HepG2 (cell line): ENCODE data around the gene ABCC5. TPM values are rescaled to one million over a fixed set of nuclear protein-coding genes. Genes with fewer than 3 reads are reported as not detected.

Experiments used
- KIAA2018 ChIP-seq: sonication (generic); formaldehyde crosslinking; IDR thresholded peaks from 2 replicates; pipeline ENCODE4 v1.5.0; 2020; ENCODE audit warnings: mild to moderate bottlenecking, missing genetic modification reagents, borderline replicate concordance
- MLXIP ChIP-seq: sonication (generic); formaldehyde crosslinking; IDR thresholded peaks from 2 replicates; pipeline ENCODE4 v1.9.0; 2021; ENCODE audit warnings: missing genetic modification reagents, borderline replicate concordance
- POGK ChIP-seq: sonication (generic); formaldehyde crosslinking; conservative IDR thresholded peaks from 2 replicates; pipeline ENCODE4 v1.8.0; 2022; ENCODE audit warnings: mild to moderate bottlenecking, moderate library complexity, missing genetic modification reagents
- REPIN1 ChIP-seq: sonication (generic); formaldehyde crosslinking; IDR thresholded peaks from 2 replicates; pipeline ENCODE4 v1.8.0; 2022; ENCODE audit warnings: missing genetic modification reagents, low read depth, mild to moderate bottlenecking, borderline replicate concordance
- SIN3A ChIP-seq: IDR thresholded peaks from 2 replicates; pipeline ENCODE4 v1.6.1; 2011; ENCODE audit warnings: low read depth, mild to moderate bottlenecking, control low read depth, low read length, borderline replicate concordance
- WIZ ChIP-seq: sonication (generic); formaldehyde crosslinking; IDR thresholded peaks from 2 replicates; pipeline ENCODE4 v1.5.1; 2020; ENCODE audit warnings: mild to moderate bottlenecking, missing genetic modification reagents
- ZFP91 ChIP-seq: sonication (generic); formaldehyde crosslinking; IDR thresholded peaks from 2 replicates; pipeline ENCODE4 v1.9.0; 2022; ENCODE audit warnings: missing genetic modification reagents, mild to moderate bottlenecking, borderline replicate concordance
- ZNF296 ChIP-seq: sonication (generic); formaldehyde crosslinking; conservative IDR thresholded peaks from 2 replicates; pipeline ENCODE4 v1.5.0; 2020; ENCODE audit warnings: mild to moderate bottlenecking, missing genetic modification reagents
- ZNF383 ChIP-seq: sonication (generic); formaldehyde crosslinking; IDR thresholded peaks from 2 replicates; pipeline ENCODE4 v1.4.0; 2020; ENCODE audit warnings: missing genetic modification reagents, mild to moderate bottlenecking, borderline replicate concordance
- ZNF510 ChIP-seq: sonication (generic); formaldehyde crosslinking; IDR thresholded peaks from 2 replicates; pipeline ENCODE4 v1.4.0; 2020; ENCODE audit warnings: low read depth, mild to moderate bottlenecking, missing genetic modification reagents
- ZNF605 ChIP-seq: sonication (generic); formaldehyde crosslinking; IDR thresholded peaks from 2 replicates; pipeline ENCODE4 v1.8.0; 2022; ENCODE audit warnings: mild to moderate bottlenecking, missing genetic modification reagents
- polyA plus RNA-seq, 8 experiments: library from polyadenylated mRNA; depleted of rRNA in 3 of 8; stranded (reverse) in 7 of 8; unstranded in 1 of 8; fragments of >200 nt; fragmentation: Illumina TruSeq in 4 of 8; extraction: Trizol in 4 of 8; gene quantifications; 2 replicates each; pipeline versions ENCODE4 v1.2.1 to v1.2.3, GENCODE V29; 2011 to 2016; ENCODE audit warnings: low read depth in 4 of 8, missing spikeins in 1 of 8, mixed read lengths in 1 of 8; ENCODE audit not compliant: insufficient read depth in 1 of 8
- total RNA-seq, 5 experiments: library from RNA; depleted of rRNA; stranded (reverse); fragments of >200 nt; fragmentation: Illumina TruSeq; extraction: Trizol; gene quantifications; 2 replicates each; pipeline ENCODE4 v1.2.3, GENCODE V29; 2016; ENCODE audit warnings: low read depth in 1 of 5

Gene ABCC5
- total and polyA plus RNA-seq, 2 of the 13 experiments (the other 11 are each of a cell fraction or from before 2014, with no cell fraction given) = 12.5 to 12.7 TPM

GRCh38 chr3:184017672-184018423 is at the start of gene ABCC5 (continued):
- TF ChIP-seq POGK (CRISPR knock-in tag) (no peak), ZNF510 (CRISPR knock-in tag) (0 out of 2 replicates have a peak, but pooled peaks have one; percentile 66), ZNF605 (CRISPR knock-in tag) (peak; percentile 17; the same call in 1 of the 2 replicates), SIN3A (peak; percentile 47; the same call in 1 of the 2 replicates), WIZ (CRISPR knock-in tag) (no peak; the same call in 1 of the 2 replicates), MLXIP (CRISPR knock-in tag) (no peak), ZFP91 (CRISPR knock-in tag) (peak; percentile 9; the same call in 1 of the 2 replicates), ZNF296 (0 out of 2 replicates have a peak, but pooled peaks have one; percentile 24), KIAA2018 (CRISPR knock-in tag) (no peak), REPIN1 (CRISPR knock-in tag) (peak; percentile 64; the same call in 1 of the 2 replicates), ZNF383 (CRISPR knock-in tag) (0 out of 2 replicates have a peak, but pooled peaks have one; percentile 15)
